GM18526 (cell line): Measurements from ENCODE around the gene PCLO.

Source experiments
- POLR2A ChIP-seq: IDR thresholded peaks from 3 replicates; pipeline ENCODE4 v1.6.1; 2011; ENCODE audit not compliant: insufficient read length; ENCODE audit errors: extremely low read depth

Gene PCLO

DNA sequence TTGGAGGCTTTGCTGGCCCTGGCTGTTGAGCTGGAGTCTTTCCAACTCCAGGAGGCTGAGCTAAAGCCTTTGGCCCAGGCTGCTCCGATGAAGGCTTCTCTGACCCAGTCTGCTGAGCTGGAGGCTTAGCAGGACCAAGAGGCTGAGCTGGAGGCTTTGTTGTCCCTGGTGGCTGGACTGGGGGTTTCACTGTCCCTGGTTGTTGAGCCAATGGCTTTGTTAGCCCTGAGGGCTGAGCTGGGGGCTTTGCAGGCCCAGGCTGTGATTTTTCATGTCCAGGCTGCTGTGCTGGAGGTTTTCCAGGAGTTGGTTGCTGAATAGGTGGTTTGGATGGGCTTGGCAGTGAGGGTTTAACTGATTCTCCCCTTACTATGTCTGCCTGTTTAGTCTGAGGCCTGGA lies 7.3 kb downstream of the PCLO start:
- TF ChIP-seq POLR2A: no peak

DNA sequence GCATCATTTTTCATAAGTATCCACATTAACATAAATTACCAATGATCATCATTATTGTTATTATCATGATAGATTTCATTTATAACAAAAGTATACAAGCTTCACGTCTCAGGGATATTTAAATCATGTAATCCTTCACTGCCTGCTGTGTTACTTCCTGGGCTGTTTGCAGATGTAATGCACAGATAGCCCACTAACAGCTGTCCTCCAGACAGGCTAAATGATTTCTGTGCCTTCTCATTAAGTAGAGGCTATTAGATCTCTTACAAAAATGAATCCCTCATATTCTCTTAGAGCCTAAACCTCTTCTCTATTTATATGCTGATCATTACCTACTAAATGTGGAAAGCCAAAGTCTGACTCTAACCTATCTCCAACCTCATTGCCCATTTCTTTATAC lies 9.3 kb downstream of the PCLO start:
- TF ChIP-seq POLR2A: no peak

DNA sequence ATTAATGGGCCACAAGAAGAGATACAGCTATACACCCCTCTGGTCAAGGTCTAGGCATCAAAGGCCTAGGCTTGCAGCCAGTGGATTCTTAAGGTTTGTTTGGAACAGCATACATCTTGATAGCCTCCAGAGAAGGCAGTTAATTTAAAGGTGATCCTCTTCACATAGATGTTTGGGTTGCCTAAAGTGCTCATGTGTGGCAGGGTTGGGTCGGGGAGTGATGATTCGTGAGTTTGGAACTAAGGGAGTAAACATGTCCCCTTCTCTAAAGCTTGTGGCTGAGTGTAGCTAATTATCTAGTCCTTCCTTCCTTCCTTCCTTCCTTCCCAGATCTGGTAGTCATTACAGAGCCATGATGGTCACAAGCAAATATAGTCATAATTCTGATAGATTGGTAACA lies 12.4 kb downstream of the PCLO start:
- no peak for TF ChIP-seq POLR2A

DNA sequence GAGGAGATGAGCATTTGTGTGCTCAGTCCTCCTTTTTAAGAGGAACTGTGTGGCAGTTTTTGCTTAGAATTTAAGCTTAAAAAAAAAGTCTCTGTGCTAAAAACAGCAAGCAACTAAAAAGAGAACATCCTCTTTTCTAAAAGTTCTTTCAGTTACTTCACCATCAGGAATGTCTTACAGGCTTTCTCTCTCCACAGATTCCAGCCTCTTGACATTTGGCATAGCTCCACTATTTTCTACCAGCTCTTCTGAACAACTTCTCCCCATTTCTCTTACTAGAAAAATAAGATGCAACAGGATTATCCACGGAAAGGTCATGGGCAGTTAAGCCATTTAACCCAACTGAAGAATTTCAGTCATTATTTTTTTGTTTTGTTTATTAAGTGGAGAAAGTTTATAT lies 13.2 kb downstream of the PCLO start:
- no peak for TF ChIP-seq POLR2A

DNA sequence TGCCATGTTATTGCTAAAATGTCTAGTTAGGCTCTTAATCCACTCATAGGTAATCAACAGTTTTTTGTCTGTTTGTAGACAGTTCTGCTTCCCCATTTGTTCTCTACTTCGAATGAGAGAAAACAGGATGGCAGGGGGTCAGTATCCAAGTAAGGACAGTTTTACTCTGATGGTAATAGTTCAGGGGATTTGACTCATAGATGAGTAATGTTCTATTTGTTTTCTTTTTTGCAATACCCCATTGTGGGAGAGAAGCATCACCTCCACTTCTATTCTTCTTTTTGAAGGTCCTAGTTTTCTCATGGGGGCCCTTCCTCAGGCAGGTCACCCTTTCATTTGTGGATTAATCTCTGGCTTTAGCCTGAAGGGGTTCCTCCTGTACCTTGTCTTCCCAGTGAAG lies 13.9 kb downstream of the PCLO start:
- TF ChIP-seq POLR2A: no peak

DNA sequence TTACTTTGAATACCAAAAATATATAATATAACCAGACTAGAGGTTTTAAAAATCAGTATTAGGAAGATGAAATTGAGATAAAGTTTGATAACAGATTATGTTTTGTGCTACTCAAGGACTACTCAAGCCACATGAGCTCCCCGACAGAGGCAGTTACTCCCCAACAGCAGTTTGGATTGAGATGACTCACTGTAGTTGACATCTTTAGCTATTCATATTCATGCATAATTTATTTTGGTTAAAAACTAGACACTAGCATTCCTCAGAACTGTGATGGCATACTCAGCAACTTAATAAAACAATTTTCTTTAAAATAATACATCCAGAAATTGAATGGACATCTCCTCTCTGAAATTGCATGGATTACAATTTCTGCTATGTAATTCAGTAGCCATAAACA lies 19.6 kb downstream of the PCLO start:
- TF ChIP-seq POLR2A: no peak

DNA sequence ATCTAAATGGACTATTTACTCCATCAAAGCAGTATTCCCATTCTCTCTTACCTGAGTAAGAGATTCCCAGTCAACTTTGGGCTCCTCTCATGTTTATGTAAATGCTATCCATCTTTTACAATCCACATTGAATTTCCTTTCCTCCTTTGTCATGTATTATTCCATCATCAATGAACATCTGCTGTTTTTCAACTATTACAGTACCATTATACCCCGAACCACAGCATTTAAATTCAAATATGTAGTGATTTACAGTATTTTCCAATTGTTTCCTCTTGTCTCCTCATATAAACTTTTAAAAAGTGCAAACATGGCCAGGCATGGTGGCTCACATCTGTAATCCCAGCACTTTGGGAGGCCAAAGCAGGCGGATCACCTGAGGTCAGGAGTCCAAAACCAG lies 20.3 kb downstream of the PCLO start:
- no peak for TF ChIP-seq POLR2A

DNA sequence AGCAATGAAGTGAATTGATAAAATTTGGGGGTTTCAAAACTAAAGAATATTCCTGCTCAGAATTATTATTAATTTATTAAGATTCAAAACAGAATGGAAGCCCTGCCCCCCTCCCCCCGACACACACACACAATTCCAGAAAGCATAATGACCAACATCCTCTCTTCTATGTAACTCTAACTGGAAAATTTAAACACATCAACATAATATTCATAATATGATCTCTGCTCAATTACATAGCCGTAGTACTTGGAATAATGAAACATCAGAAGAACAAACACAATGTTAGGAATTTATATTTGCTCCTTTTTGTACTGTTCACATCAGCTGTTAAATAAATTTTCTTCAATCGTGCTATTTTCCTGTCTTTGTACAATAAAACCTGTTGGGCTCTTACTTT lies 20.8 kb downstream of the PCLO start:
- TF ChIP-seq POLR2A: no peak

DNA sequence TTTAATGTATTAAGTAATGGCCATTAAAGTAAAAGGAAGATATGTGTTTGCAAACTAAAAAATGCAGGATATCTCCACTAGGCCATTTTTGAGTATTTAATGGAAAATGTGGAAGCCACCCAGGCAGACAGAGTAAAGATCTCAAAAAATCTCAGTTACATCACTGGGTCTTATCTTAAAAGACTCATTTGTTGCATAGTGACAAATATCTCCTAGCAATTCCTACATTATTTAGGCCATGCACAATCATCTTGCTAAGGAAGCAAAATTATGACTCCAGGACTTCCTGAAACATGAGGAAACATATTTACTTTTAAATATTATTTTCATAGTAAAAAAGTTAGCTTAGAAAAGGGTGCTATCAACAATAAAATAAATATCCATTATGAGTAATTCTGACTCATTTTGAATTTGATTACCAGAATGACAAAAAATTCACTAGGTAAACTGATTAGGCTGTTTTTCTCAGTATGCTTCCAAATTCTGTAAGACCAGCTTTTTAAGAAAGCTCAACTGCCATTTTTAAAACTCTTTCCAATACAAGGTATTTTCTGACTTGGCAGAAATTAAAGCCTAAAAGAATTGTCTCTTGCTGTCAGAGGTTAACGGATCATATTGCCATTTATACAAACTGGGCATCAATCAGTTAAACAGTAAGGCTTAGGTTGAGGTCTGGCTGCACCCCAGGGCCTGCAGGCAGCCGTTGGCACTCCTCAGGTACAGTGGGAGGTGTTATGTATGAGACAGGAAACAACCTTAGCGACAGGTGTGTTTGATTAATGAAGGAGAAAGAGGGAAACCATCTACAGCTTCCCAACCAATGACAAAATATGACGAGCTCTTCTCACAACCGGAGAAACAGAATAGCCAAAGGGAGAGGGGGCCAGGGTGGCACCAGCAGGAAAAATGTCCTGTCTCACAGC lies 31.8 kb downstream of the PCLO start:
- TF ChIP-seq POLR2A: no peak

DNA sequence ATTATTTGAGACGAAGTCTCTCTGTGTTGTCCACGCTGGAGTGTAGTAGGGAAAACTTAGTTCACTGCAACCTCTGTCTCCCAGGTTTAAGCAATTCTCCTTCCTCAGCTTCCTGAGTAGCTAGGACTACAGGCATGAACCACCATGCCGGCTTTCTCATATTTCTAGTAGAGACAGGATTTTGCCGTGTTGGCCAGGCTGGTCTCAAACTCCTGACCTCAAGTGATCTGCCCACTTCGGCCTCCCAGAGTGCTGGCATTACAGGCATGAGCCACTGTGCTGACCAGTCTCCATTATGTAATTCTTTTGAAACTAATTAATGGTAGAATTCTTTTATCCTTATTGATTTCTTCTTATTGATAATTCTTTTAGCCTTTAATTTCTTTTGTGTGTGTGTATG lies 32.5 kb downstream of the PCLO start:
- no peak for TF ChIP-seq POLR2A

DNA sequence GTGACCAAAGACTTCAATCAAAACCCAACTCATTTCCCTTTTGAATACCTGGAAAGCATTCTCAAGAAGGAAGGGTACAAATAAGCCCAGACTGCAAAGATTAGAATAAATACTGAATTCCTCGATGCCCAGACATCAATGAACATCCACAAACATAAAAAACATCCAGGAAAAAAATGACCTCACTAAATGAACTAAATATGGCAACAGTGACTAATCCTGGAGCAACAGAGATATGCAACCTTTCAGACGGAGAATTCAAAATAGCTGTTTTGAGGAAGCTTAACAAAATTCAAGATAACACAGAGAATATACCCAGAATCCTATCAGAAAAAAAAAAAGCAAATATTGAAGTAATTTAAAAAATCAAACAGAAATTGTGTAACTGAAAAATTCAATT lies 43.2 kb downstream of the PCLO start:
- no peak for TF ChIP-seq POLR2A

DNA sequence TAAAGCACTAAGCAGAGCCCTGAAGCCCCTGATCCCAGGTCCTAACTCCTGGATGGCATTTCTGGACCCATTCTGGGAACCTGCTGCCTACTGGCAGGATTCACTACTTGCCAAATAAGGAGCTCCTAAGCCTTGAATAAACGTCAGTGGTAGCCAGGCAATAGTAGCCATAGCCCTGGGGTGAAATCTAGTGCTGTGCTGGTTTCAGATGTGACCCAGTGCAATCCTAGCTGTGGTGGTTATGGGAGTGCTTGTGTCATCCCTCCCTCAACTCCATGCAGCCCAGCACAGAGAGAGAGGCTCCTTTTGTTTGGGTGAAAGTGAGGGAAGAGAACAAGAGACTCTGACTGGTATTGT lies 43.7 kb downstream of the PCLO start:
- no peak for TF ChIP-seq POLR2A

DNA sequence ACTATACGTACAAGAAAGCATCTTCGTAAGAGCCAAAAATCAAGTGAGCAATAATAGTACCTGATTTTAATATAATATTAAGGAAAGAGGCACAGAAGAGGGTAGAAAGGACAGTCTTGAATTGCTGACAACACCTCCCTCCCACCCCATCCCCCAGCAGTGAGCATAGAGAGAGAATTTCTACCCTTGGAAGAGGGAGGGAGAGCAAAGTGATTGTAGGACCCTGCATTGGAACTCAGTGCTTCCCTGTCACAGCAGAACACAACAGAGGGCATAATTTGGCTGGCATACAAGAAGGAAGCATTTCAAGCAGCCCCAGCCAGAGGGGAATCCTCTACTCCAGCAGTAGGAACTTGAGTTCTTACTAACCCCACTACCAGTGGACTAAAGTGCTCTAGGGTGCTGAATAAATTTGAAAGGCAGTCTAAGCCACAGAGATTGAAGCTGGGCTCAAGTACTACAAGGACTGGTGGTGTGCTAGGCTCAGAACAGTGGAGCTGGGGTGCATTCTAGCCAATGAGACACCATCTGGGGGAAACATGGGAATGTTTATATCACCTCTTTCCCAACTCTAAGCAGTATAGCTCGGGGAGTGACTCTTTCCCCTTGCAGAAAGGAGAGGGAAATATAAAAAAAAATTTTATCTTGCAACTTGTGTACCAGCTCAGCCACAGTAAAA lies 44.2 kb downstream of the PCLO start:
- no peak for TF ChIP-seq POLR2A

DNA sequence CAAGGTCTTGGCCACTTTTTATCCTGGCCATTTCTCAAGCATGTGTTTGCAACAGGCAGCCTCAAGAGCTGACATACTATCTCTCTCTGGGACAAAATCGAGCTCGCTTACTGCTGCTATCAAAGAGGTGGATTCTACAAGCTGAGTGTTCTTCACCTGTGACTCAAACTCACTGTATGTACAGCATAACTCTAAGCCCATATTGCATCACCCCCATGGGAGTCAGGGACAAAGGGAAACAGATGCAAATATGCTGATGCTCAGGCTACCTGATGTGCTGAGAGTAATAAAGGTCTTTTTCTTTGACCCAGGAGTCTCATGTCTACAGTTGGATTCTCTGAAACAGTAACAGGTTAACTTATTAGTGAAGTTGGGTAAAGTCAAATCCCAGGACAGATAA lies 45.2 kb downstream of the PCLO start:
- no peak for TF ChIP-seq POLR2A

DNA sequence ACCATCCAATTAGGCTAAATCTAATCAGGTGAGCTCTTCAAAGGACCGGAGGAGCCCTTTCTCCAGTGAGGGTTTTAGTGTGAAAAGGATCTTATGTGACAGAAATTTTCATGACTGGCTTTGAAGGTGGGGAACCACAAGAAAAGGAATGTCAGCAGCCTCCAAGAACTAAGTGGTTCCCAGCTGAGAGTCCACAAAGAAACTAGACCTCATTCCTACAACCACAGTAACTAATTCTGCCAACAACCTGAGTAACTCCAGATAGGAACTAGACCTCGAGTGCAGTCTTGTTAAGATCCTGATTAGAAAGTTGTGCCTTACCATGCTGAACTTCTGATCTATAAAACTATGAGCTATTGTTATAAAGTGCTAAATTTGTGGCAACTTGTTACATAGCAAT lies 51.3 kb downstream of the PCLO start:
- no peak for TF ChIP-seq POLR2A

DNA sequence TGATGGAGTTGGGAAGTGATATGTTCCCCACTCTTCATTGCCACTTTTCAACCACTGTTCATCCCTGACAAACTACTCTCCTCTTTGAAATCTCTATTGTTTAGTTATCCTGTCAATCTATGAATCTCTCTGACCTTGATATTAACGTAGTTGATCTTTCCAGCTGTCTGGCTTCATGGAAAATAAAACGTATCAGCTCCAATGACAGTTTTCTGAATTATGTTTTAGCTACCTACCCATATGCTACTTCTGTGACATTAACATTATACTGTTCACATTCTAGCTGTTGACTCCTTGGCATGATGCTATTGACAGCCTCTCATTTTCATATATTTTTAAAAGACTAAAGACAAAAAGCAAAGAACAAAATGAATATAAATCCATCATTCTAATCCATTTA lies 53.3 kb downstream of the PCLO start:
- no peak for TF ChIP-seq POLR2A

DNA sequence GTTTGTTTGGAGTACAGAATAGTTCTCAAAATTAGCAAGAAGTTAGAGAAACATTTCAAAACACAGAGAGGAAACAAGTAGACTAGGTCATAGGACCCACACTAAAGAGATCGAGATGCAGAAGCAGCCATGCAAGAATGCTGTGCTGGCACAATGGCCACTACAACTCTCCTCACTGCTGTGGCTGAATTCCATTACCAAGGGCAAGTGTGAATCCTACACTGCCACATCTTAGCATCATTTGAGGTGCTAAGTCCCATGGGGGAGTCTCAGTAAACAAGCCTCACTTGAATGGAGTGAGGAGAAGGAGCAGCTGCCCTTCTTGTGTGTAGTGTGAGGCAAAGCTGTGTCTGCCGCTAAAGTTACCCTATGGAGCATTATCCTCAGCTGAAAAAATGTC lies 56.7 kb downstream of the PCLO start:
- TF ChIP-seq POLR2A: no peak
